ENCODE measurements around the gene HYDIN.
"Not testable (repeated sequence)": the region's sequence is repeated elsewhere in the genome, so short reads cannot be mapped to it uniquely, and the experiment has no call there.

DNA sequence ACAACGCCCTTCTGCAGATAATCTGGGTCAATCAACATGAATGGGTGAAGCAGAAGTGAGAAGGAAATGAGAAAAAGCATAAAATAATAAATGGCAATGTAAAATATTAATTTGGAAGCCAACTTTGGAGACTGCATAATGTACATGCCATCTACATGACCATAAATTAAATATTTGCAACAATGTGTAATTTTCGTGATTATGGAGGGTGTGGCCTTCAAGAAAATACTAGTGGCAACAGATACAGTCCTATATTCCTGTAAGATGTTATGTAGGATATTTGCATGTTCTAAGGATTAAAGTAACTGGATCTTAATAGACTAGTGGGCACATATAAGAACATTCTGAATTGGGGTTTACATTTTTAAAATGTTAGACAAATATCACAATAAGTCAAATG lies 78.9 kb downstream of the HYDIN start:
- TF ChIP-seq, protein P1, sequence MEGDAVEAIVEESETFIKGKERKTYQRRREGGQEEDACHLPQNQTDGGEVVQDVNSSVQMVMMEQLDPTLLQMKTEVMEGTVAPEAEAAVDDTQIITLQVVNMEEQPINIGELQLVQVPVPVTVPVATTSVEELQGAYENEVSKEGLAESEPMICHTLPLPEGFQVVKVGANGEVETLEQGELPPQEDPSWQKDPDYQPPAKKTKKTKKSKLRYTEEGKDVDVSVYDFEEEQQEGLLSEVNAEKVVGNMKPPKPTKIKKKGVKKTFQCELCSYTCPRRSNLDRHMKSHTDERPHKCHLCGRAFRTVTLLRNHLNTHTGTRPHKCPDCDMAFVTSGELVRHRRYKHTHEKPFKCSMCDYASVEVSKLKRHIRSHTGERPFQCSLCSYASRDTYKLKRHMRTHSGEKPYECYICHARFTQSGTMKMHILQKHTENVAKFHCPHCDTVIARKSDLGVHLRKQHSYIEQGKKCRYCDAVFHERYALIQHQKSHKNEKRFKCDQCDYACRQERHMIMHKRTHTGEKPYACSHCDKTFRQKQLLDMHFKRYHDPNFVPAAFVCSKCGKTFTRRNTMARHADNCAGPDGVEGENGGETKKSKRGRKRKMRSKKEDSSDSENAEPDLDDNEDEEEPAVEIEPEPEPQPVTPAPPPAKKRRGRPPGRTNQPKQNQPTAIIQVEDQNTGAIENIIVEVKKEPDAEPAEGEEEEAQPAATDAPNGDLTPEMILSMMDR (IDR thresholded peaks at IDR 0.05), result not testable (repeated sequence)
- TF ChIP-seq POLR2A (IDR thresholded peaks at IDR 0.05), result not testable (repeated sequence)

All from heart left ventricle (tissue), 13 donors.